CD14-positive monocyte (primary cell): Measurements from ENCODE around the gene RASA2. TPM values are rescaled to one million over a fixed set of nuclear protein-coding genes. Genes with fewer than 3 reads are reported as not detected.

Experiments
- DNase-seq, 3 donors: peaks; one replicate each; pipeline ENCODE4 v3.0.0-alpha.2; 2011 to 2022
- H2AFZ ChIP-seq: 2 replicates; pipeline ENCODE4 v1.6.0; 2012; ENCODE audit warnings: mild to moderate bottlenecking, low read depth, low read length, inconsistent platforms; ENCODE audit not compliant: insufficient read depth, poor library complexity, severe bottlenecking
- H3K27ac ChIP-seq, 2 donors: 1 replicate in 1 of 2; 2 replicates in 1 of 2; pipeline ENCODE4 v1.5.1; 2012 to 2013; ENCODE audit warnings: low read length in 2 of 2, control low read depth in 1 of 2, inconsistent platforms in 1 of 2, low read depth in 1 of 2, mild to moderate bottlenecking in 1 of 2
- H3K27me3 ChIP-seq, 2 donors: one replicate each; pipeline versions ENCODE4 v1.6.0 to v1.6.1; 2011 to 2013; ENCODE audit warnings: low read length in 2 of 2; ENCODE audit not compliant: control insufficient read depth in 2 of 2, insufficient read depth in 2 of 2
- H3K36me3 ChIP-seq, 2 donors: replicated peaks in 1 of 2; 1 replicate in 1 of 2; 2 replicates in 1 of 2; pipeline versions ENCODE4 v1.5.1 to v1.6.1; 2012 to 2013; ENCODE audit warnings: low read length in 2 of 2, control low read depth in 1 of 2, inconsistent platforms in 1 of 2, mild to moderate bottlenecking in 1 of 2; ENCODE audit not compliant: insufficient read depth in 2 of 2, control insufficient read depth in 1 of 2
- H3K4me1 ChIP-seq, 2 donors: 1 replicate in 1 of 2; 2 replicates in 1 of 2; pipeline versions ENCODE4 v1.5.1 to v1.6.1; 2012 to 2013; ENCODE audit warnings: low read length in 2 of 2, control low read depth in 1 of 2, inconsistent platforms in 1 of 2, mild to moderate bottlenecking in 1 of 2, moderate library complexity in 1 of 2; ENCODE audit not compliant: insufficient read depth in 2 of 2, control insufficient read depth in 1 of 2
- H3K4me2 ChIP-seq: replicated peaks from 2 replicates; pipeline ENCODE3; 2012; ENCODE audit warnings: low read length, moderate library complexity, mild to moderate bottlenecking; ENCODE audit not compliant: poor library complexity, severe bottlenecking; ENCODE audit errors: extremely low read depth
- H3K4me3 ChIP-seq, 3 experiments: fragments of 200-600 bp in 1 of 3; sonication (generic) in 1 of 3; replicated peaks in 1 of 3; 1 replicate in 2 of 3; 2 replicates in 1 of 3; pipeline ENCODE4 v1.5.1; 2011 to 2013; ENCODE audit warnings: low read length in 3 of 3, mild to moderate bottlenecking in 3 of 3, control low read depth in 2 of 3, low read depth in 2 of 3, inconsistent platforms in 1 of 3, moderate library complexity in 1 of 3
- H3K79me2 ChIP-seq: 2 replicates; pipeline ENCODE4 v1.6.0; 2012; ENCODE audit warnings: mild to moderate bottlenecking, control low read depth, inconsistent platforms, low read length, moderate library complexity; ENCODE audit not compliant: insufficient read depth
- H3K9ac ChIP-seq: 2 replicates; pipeline ENCODE4 v1.6.0; 2017; ENCODE audit warnings: low read length, mild to moderate bottlenecking; ENCODE audit not compliant: insufficient read depth, poor library complexity, severe bottlenecking
- H3K9me3 ChIP-seq, 2 donors: replicated peaks in 1 of 2; 1 replicate in 1 of 2; 2 replicates in 1 of 2; pipeline versions ENCODE4 v1.5.1 to v1.6.1; 2012 to 2013; ENCODE audit warnings: low read length in 2 of 2, control low read depth in 1 of 2; ENCODE audit not compliant: control insufficient read depth in 1 of 2, insufficient read depth in 1 of 2
- H4K20me1 ChIP-seq: 2 replicates; pipeline ENCODE4 v1.6.0; 2012; ENCODE audit warnings: mild to moderate bottlenecking, low read length, control low read depth, moderate library complexity; ENCODE audit not compliant: insufficient read depth
- H3K27ac Mint-ChIP-seq, 7 donors: one replicate each; pipeline ENCODE4 v1.8.0; 2020; ENCODE audit warnings: mild to moderate bottlenecking in 7 of 7, mixed read lengths in 7 of 7, moderate library complexity in 6 of 7, inconsistent platforms in 2 of 7
- H3K27me3 Mint-ChIP-seq, 3 donors: one replicate each; pipeline ENCODE4 v1.8.0; 2021 to 2022; ENCODE audit warnings: low read depth in 3 of 3, mild to moderate bottlenecking in 3 of 3, mixed read lengths in 3 of 3, moderate library complexity in 3 of 3, inconsistent platforms in 1 of 3
- H3K36me3 Mint-ChIP-seq, 2 donors: one replicate each; pipeline ENCODE4 v1.8.0; 2020; ENCODE audit warnings: mixed read lengths in 2 of 2, inconsistent platforms in 1 of 2, mild to moderate bottlenecking in 1 of 2
- H3K4me1 Mint-ChIP-seq: one replicate; pipeline ENCODE4 v1.8.0; 2020; ENCODE audit warnings: mild to moderate bottlenecking, mixed read lengths
- H3K4me3 Mint-ChIP-seq, 2 donors: one replicate each; pipeline ENCODE4 v1.8.0; 2020; ENCODE audit warnings: mild to moderate bottlenecking in 2 of 2, mixed read lengths in 2 of 2, moderate library complexity in 1 of 2
- H3K9me3 Mint-ChIP-seq, 7 donors: one replicate each; pipeline ENCODE4 v1.8.0; 2020 to 2022; ENCODE audit warnings: mixed read lengths in 7 of 7, mild to moderate bottlenecking in 6 of 7, moderate library complexity in 6 of 7, inconsistent platforms in 2 of 7
- WGBS: methylation state at CpG from one replicate; pipeline ENCODE4 v1.1.5; 2013; ENCODE audit warnings: missing lambda C conversion rate; ENCODE audit not compliant: insufficient coverage; 5-methylcytosine and 5-hydroxymethylcytosine counted together
- intact Hi-C, 2 donors: fragments of 100-400 bp; cut with micrococcal nuclease; formaldehyde crosslinking; loops; one replicate each; pipeline versions ENCODE4 v1.15.0 to v1.15.1; 2023
- polyA plus RNA-seq, 3 donors: library from polyadenylated mRNA; depleted of rRNA in 1 of 3; unstranded in 2 of 3; stranded (reverse) in 1 of 3; fragments of 300-500 nt in 2 of 3; fragments of >200 nt in 1 of 3; fragmentation: Illumina TruSeq in 2 of 3; gene quantifications; 1 replicate in 2 of 3; 2 replicates in 1 of 3; pipeline ENCODE4 v1.2.3, GENCODE V29; 2012 to 2021
- TF ChIP-seq, protein P1 (sequence below): fragments of 200-600 bp; IDR thresholded peaks from one replicate; pipeline ENCODE4 v1.8.0; 2022; ENCODE audit warnings: antibody characterized with exemption, mild to moderate bottlenecking

RASA2 gene
- polyA plus RNA-seq, 3 donors: 7.0 to 13.5 (median 8.8) TPM

DNA sequence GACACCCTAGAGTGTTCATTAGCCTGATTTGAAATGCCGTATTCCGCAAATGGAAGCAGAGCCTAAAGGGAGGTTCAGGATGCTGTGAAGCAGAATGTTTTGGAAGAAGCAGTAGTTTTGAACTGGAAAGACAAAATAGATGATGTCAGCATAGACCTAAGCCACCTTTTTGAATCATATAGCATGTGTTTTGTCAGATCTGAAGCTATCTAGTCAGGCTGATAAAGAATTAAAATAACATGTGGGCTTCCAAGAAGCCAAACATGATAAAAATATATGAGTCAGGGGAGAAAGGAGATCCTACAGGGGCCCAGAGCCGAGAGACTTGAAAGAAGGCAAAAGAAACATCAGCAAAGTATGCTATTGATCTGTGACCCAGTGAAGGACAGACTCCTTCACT, 47.2 kb upstream of the RASA2 start:
- Histone ChIP-seq H3K36me3 (peaks cover 24 to 26% of the 10 kb centered on the region in 2 donors), H4K20me1 (no peaks in the 10 kb centered on the region), H3K9me3 (no peaks in the 10 kb centered on the region), H3K27ac (no peak overlapping the region), H3K9ac (no peak overlapping the region), H3K4me3 (no peak overlapping the region), H2AFZ (no peak overlapping the region), H3K27me3 (no peaks in the 10 kb centered on the region), H3K79me2 (no peaks in the 10 kb centered on the region), H3K4me1 (peaks cover 0 to 4% of the 10 kb centered on the region in 2 donors), H3K4me2 (no peak overlapping the region)
- H3K27me3 Mint-ChIP-seq: peaks cover 0 to 2% (median 2%) of the 10 kb centered on the region in 3 donors
- no peak overlapping the region for H3K27ac Mint-ChIP-seq
- no peak overlapping the region for H3K4me3 Mint-ChIP-seq
- WGBS: 97% methylated on average over 3 of the region's 3 CpGs
- DNase-seq: no peak
- H3K36me3 Mint-ChIP-seq: peaks cover 37 to 51% of the 10 kb centered on the region in 2 donors
- intact Hi-C loops: no loop called here
- peaks cover 0 to 4% (median 0%) of the 10 kb centered on the region in 7 donors for H3K9me3 Mint-ChIP-seq
- peaks cover 13% of the 10 kb centered on the region for H3K4me1 Mint-ChIP-seq
- TF ChIP-seq, protein P1, sequence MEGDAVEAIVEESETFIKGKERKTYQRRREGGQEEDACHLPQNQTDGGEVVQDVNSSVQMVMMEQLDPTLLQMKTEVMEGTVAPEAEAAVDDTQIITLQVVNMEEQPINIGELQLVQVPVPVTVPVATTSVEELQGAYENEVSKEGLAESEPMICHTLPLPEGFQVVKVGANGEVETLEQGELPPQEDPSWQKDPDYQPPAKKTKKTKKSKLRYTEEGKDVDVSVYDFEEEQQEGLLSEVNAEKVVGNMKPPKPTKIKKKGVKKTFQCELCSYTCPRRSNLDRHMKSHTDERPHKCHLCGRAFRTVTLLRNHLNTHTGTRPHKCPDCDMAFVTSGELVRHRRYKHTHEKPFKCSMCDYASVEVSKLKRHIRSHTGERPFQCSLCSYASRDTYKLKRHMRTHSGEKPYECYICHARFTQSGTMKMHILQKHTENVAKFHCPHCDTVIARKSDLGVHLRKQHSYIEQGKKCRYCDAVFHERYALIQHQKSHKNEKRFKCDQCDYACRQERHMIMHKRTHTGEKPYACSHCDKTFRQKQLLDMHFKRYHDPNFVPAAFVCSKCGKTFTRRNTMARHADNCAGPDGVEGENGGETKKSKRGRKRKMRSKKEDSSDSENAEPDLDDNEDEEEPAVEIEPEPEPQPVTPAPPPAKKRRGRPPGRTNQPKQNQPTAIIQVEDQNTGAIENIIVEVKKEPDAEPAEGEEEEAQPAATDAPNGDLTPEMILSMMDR: no peak

DNA sequence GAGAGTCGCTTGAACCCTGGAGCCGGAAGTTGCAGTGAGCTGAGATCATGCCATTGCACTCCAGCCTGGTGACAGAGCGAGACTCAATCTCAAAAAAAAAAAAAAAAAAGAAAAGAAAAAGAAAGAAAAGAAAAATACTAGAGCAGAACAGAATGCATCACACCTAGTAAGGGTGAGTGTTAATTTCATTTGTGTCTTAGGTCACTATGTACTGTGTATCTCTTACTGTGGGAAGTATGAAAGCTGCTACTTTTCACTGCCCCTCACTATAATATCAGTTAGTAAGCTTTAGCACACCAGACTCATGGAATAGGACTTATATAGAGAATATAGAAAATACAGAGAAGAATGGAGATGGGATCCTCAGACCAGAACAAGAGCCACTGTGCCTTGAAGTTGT, 45.9 kb upstream of the RASA2 start:
- Histone ChIP-seq H3K36me3 (peaks cover 26 to 38% of the 10 kb centered on the region in 2 donors), H4K20me1 (no peaks in the 10 kb centered on the region), H3K27ac (no peak overlapping the region), H3K4me3 (no peak overlapping the region), H3K79me2 (no peaks in the 10 kb centered on the region), H3K4me1 (peaks cover 0 to 4% of the 10 kb centered on the region in 2 donors), H3K9me3 (no peaks in the 10 kb centered on the region), H2AFZ (no peak overlapping the region), H3K4me2 (no peak overlapping the region), H3K27me3 (no peaks in the 10 kb centered on the region), H3K9ac (no peak overlapping the region)
- Mint-ChIP-seq H3K9me3 (peaks cover 0 to 4% (median 0%) of the 10 kb centered on the region in 7 donors), H3K4me3 (no peak overlapping the region), H3K4me1 (peaks cover 13% of the 10 kb centered on the region), H3K27me3 (no peaks in the 10 kb centered on the region), H3K27ac (peak overlapping the region in 3 of 7 donors; percentile 41 to 71 (median 42)), H3K36me3 (peaks cover 49 to 63% of the 10 kb centered on the region in 2 donors)
- TF ChIP-seq, protein P1: no peak
- no peak for DNase-seq
- 100% methylated on average over 2 of the region's 3 CpGs for WGBS
- intact Hi-C loops: loop anchor here (5.0 kb wide), 3 partner anchors 79 to 139 kb away; no protein-coding TSS in a partner anchor
